H1 (cell line): ENCODE measurements around the gene APH1A. TPM values are rescaled to one million over a fixed set of nuclear protein-coding genes. Genes with fewer than 3 reads are reported as not detected.
"Not testable (repeated sequence)": the region's sequence is repeated elsewhere in the genome, so short reads cannot be mapped to it uniquely, and the experiment has no call there.

Experiments used
- CTCF ChIA-PET: fragments of 300-600 bp; sonication (Branson Sonifier 250); formaldehyde crosslinking; loops from one replicate; lab custom pipeline; 2021; ENCODE audit not compliant: partially characterized antibody; lab: Charles Lee
- POLR2A ChIA-PET: fragments of 300-600 bp; sonication (Branson Sonifier 250); formaldehyde crosslinking; loops from one replicate; lab custom pipeline; 2021; ENCODE audit warnings: inconsistent platforms; ENCODE audit not compliant: partially characterized antibody; lab: Charles Lee
- DNase-seq, 2 experiments: peaks; one replicate each; pipeline versions ENCODE4 v3.0.0 to v3.0.0-alpha.2; 2010 to 2022; ENCODE audit warnings: low spot score in 2 of 2, low read depth in 1 of 2, mixed read lengths in 1 of 2
- FAIRE-seq: peaks from 2 replicates; lab custom pipeline; 2011; peaks lifted over from hg19 to GRCh38; lab: Jason Lieb, UNC
- H2AFZ ChIP-seq: 2 replicates; pipeline ENCODE4 v1.8.1; 2012; ENCODE audit warnings: low read length, inconsistent platforms
- H2AK5ac ChIP-seq: 2 replicates; pipeline ENCODE4 v1.6.1; 2013; ENCODE audit warnings: low read depth, low read length
- H2BK120ac ChIP-seq: replicated peaks from 2 replicates; pipeline ENCODE3; 2013; ENCODE audit warnings: low read depth, low read length, inconsistent platforms
- H2BK12ac ChIP-seq: 2 replicates; pipeline ENCODE4 v1.6.1; 2013; ENCODE audit warnings: low read depth, low read length
- H2BK15ac ChIP-seq: 2 replicates; pipeline ENCODE4 v1.6.1; 2013; ENCODE audit warnings: low read length
- H2BK20ac ChIP-seq: 2 replicates; pipeline ENCODE4 v1.6.1; 2013; ENCODE audit warnings: low read length
- H2BK5ac ChIP-seq: 2 replicates; pipeline ENCODE4 v1.6.1; 2013; ENCODE audit warnings: low read depth, low read length
- H3K14ac ChIP-seq: 2 replicates; pipeline ENCODE4 v1.6.1; 2013; ENCODE audit warnings: inconsistent platforms; ENCODE audit not compliant: insufficient read length
- H3K18ac ChIP-seq: 2 replicates; pipeline ENCODE4 v1.6.1; 2013; ENCODE audit warnings: low read length; ENCODE audit errors: extremely low read depth
- H3K23ac ChIP-seq: 2 replicates; pipeline ENCODE4 v1.6.1; 2013; ENCODE audit warnings: inconsistent platforms; ENCODE audit not compliant: insufficient read length
- H3K23me2 ChIP-seq: 2 replicates; pipeline ENCODE4 v1.6.1; 2013; ENCODE audit warnings: low read depth, low read length
- H3K27ac ChIP-seq: 2 replicates; pipeline ENCODE4 v1.6.1; 2011; ENCODE audit warnings: low read depth, low read length, inconsistent platforms
- H3K27me3 ChIP-seq, 4 experiments: replicated peaks in 1 of 4; 1 replicate in 1 of 4; 2 replicates in 3 of 4; pipeline versions ENCODE4 v1.6.1 to v1.8.1; 2011 to 2013; ENCODE audit warnings: low read length in 3 of 4, mild to moderate bottlenecking in 3 of 4, inconsistent platforms in 2 of 4, mixed read lengths in 2 of 4, moderate library complexity in 1 of 4; ENCODE audit not compliant: control insufficient read depth in 3 of 4, insufficient read depth in 3 of 4; ENCODE audit errors: extremely low read depth in 1 of 4
- H3K36me3 ChIP-seq, 4 experiments: 2 replicates each; pipeline versions ENCODE4 v1.6.1 to v1.8.1; 2011 to 2013; ENCODE audit warnings: mild to moderate bottlenecking in 4 of 4, low read length in 3 of 4, moderate library complexity in 2 of 4, control low read depth in 1 of 4, inconsistent platforms in 1 of 4; ENCODE audit not compliant: insufficient read depth in 4 of 4, control insufficient read depth in 2 of 4
- H3K4ac ChIP-seq: replicated peaks from 2 replicates; pipeline ENCODE3; 2013; ENCODE audit warnings: low read length, low read depth, mixed read lengths, inconsistent platforms; ENCODE audit not compliant: insufficient read length
- H3K4me1 ChIP-seq, 4 experiments: replicated peaks in 1 of 4; 1 replicate in 1 of 4; 2 replicates in 3 of 4; pipeline versions ENCODE4 v1.6.1 to v1.8.1; 2011 to 2013; ENCODE audit warnings: low read length in 3 of 4, inconsistent platforms in 2 of 4, mixed read lengths in 1 of 4; ENCODE audit not compliant: insufficient read depth in 4 of 4, control insufficient read depth in 3 of 4
- H3K4me2 ChIP-seq, 2 experiments: 2 replicates each; pipeline versions ENCODE4 v1.6.1 to v1.8.1; 2011 to 2013; ENCODE audit warnings: low read depth in 2 of 2, low read length in 2 of 2, control low read depth in 1 of 2, inconsistent platforms in 1 of 2, mild to moderate bottlenecking in 1 of 2; ENCODE audit not compliant: insufficient read depth in 1 of 2
- H3K4me3 ChIP-seq, 4 experiments: fragments of 200-600, 300-600 bp in 1 of 4; sonication (generic), shearing (Covaris generic), sonication (Bioruptor Twin) in 1 of 4; 2 replicates each; pipeline versions ENCODE4 v1.5.1 to v1.8.1; 2011 to 2016; ENCODE audit warnings: low read length in 4 of 4, low read depth in 3 of 4, control low read depth in 2 of 4, inconsistent platforms in 2 of 4, mild to moderate bottlenecking in 2 of 4, mixed read lengths in 1 of 4, moderate library complexity in 1 of 4; ENCODE audit not compliant: insufficient read depth in 2 of 4; ENCODE audit errors: extremely low read depth in 1 of 4
- H3K56ac ChIP-seq: replicated peaks from 2 replicates; pipeline ENCODE3; 2013; ENCODE audit warnings: low read depth, mild to moderate bottlenecking, mixed read lengths, low read length, inconsistent platforms; ENCODE audit not compliant: insufficient read length
- H3K79me1 ChIP-seq: 2 replicates; pipeline ENCODE4 v1.6.1; 2013; ENCODE audit warnings: low read depth, low read length, control low read depth
- H3K79me2 ChIP-seq, 2 experiments: 2 replicates each; pipeline versions ENCODE4 v1.6.1 to v1.8.1; 2012 to 2013; ENCODE audit warnings: low read length in 2 of 2, mild to moderate bottlenecking in 2 of 2, inconsistent platforms in 1 of 2; ENCODE audit not compliant: insufficient read depth in 2 of 2, control insufficient read depth in 1 of 2
- H3K9ac ChIP-seq, 4 experiments: replicated peaks in 1 of 4; 1 replicate in 1 of 4; 2 replicates in 3 of 4; pipeline versions ENCODE4 v1.6.1 to v1.8.1; 2011 to 2013; ENCODE audit warnings: low read depth in 3 of 4, low read length in 3 of 4, control low read depth in 2 of 4, mild to moderate bottlenecking in 2 of 4, moderate library complexity in 2 of 4, inconsistent platforms in 1 of 4; ENCODE audit errors: extremely low read depth in 1 of 4
- H3K9me3 ChIP-seq, 2 experiments: 2 replicates each; pipeline versions ENCODE4 v1.6.1 to v1.8.1; 2012 to 2013; ENCODE audit warnings: mild to moderate bottlenecking in 2 of 2, moderate library complexity in 2 of 2, control low read depth in 1 of 2, inconsistent platforms in 1 of 2, low read depth in 1 of 2, low read length in 1 of 2, mixed read lengths in 1 of 2; ENCODE audit not compliant: insufficient read depth in 2 of 2
- H4K20me1 ChIP-seq, 2 experiments: replicated peaks in 1 of 2; 2 replicates each; pipeline versions ENCODE3 to v1.8.1; 2011 to 2013; ENCODE audit warnings: inconsistent platforms in 2 of 2, low read length in 2 of 2, mild to moderate bottlenecking in 1 of 2; ENCODE audit not compliant: insufficient read depth in 2 of 2, control insufficient read depth in 1 of 2
- H4K5ac ChIP-seq: 2 replicates; pipeline ENCODE4 v1.6.1; 2013; ENCODE audit warnings: low read length, low read depth, mixed read lengths, inconsistent platforms; ENCODE audit not compliant: insufficient read length
- H4K8ac ChIP-seq: 2 replicates; pipeline ENCODE4 v1.8.0; 2013; ENCODE audit warnings: mild to moderate bottlenecking, moderate library complexity, low read length, inconsistent platforms; ENCODE audit not compliant: insufficient read depth; ENCODE audit errors: extremely low read depth
- H4K91ac ChIP-seq: replicated peaks from 2 replicates; pipeline ENCODE3; 2013; ENCODE audit warnings: low read length, mixed read lengths, inconsistent platforms; ENCODE audit not compliant: insufficient read length
- POLR2A ChIP-seq, 2 experiments: IDR thresholded peaks; 1 replicate in 1 of 2; 2 replicates in 1 of 2; pipeline ENCODE4 v1.6.1; 2011; ENCODE audit warnings: low read depth in 2 of 2, low read length in 2 of 2, mild to moderate bottlenecking in 2 of 2; ENCODE audit errors: control extremely low read depth in 1 of 2
- WGBS, 2 experiments: shearing (Covaris generic) in 1 of 2; methylation state at CpG; one replicate each; pipeline versions ENCODE4 v1.1.6 to v1.1.7; 2013 to 2015; ENCODE audit warnings: low lambda C conversion rate in 2 of 2, mixed read lengths in 2 of 2, inconsistent platforms in 1 of 2, low coverage in 1 of 2, missing lambda C conversion rate in 1 of 2; ENCODE audit not compliant: insufficient replicate concordance in 2 of 2, insufficient coverage in 1 of 2, insufficient read length in 1 of 2; ENCODE audit errors: extremely low coverage in 1 of 2, missing lambda C conversion rate in 1 of 2; 5-methylcytosine and 5-hydroxymethylcytosine counted together
- polyA plus RNA-seq, 7 experiments: library from polyadenylated mRNA; depleted of rRNA in 3 of 7; stranded (reverse) in 5 of 7; unstranded in 2 of 7; fragments of >200 nt in 5 of 7; fragments of 200-250 nt in 2 of 7; gene quantifications; 1 replicate in 5 of 7; 2 replicates in 1 of 7; 4 replicates in 1 of 7; pipeline versions ENCODE4 v1.2.1 to v1.2.3, GENCODE V29; 2011 to 2013; ENCODE audit warnings: missing spikeins in 2 of 7, mixed read lengths in 2 of 7
- total RNA-seq: library from RNA; stranded (reverse); fragmentation: NEBNext Ultra II Directional; extraction: Animal tissue kit (Norgen Biotek cat#: 25700); gene quantifications from 2 replicates; pipeline ENCODE4 v1.2.1, GENCODE V29; 2021

Gene APH1A
- total and polyA plus RNA-seq, 2 of the 8 experiments (the other 6 are each of a cell fraction or from before 2014, with no cell fraction given), result 111 to 183 TPM

DNA sequence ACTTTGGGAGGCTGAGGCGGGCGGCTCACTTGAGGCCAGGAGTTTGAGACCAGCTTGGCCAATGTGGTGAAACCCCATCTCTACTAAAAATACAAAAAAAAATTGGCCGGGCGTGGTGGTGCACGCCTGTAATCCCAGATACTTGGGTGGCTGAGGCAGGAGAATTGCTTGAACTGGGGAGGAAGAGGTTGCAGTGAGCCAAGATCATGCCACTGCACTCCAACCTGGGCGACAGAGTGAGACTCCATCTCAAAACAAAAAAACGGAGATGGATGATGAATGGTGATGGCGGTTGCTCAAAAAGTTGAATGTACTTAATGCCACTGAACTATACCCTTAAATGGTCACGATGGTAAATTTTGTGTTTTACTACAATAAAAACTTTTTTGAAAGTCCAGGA is 39.8 kb upstream of the APH1A start:
- H3K79me2 ChIP-seq, H2AK5ac ChIP-seq, CTCF ChIA-PET, H3K9me3 ChIP-seq, H3K4me2 ChIP-seq, H2AFZ ChIP-seq, H3K18ac ChIP-seq, H4K8ac ChIP-seq, H3K79me1 ChIP-seq, H2BK120ac ChIP-seq, H3K56ac ChIP-seq, H2BK20ac ChIP-seq, H2BK5ac ChIP-seq, H3K27ac ChIP-seq, H4K20me1 ChIP-seq, H3K27me3 ChIP-seq, H3K4ac ChIP-seq, H4K5ac ChIP-seq, H3K4me3 ChIP-seq, H3K14ac ChIP-seq, H3K4me1 ChIP-seq, H4K91ac ChIP-seq, H3K23ac ChIP-seq, H3K23me2 ChIP-seq, FAIRE-seq, H2BK15ac ChIP-seq, H3K9ac ChIP-seq, DNase-seq, H2BK12ac ChIP-seq: not testable (repeated sequence)
- POLR2A ChIA-PET, result interaction anchor here (3.3 kb wide), 1 partner anchor 11 kb away, joined by 25 read pairs; no protein-coding TSS in a partner anchor
- TF ChIP-seq POLR2A (IDR thresholded peaks at IDR 0.05; ENCODE audit: control extremely low read depth in 1 of 2, low read depth in 2 of 2, low read length in 2 of 2), result peak in 1 of 2 experiments; percentile 29; a peak in 1 of 3 replicates
- 99% methylated on average over 9 of the region's 9 CpGs; no CpG with 5 or more reads in 1 of the 2 experiments for WGBS, 2 experiments
- peaks cover 8 to 29% (median 15%) of the 10 kb centered on the region in 4 experiments for H3K36me3 ChIP-seq
